GM21367 (cell line): ENCODE measurements around the gene YTHDF1.
"Not testable (repeated sequence)": the region's sequence is repeated elsewhere in the genome, so short reads cannot be mapped to it uniquely, and the experiment has no call there.

Experiments used
- ATAC-seq: cut with Tn5 transposase; IDR thresholded peaks from one replicate; pipeline ENCODE4 v1.9.1; 2021; ENCODE audit not compliant: unreplicated experiment

YTHDF1 gene

DNA sequence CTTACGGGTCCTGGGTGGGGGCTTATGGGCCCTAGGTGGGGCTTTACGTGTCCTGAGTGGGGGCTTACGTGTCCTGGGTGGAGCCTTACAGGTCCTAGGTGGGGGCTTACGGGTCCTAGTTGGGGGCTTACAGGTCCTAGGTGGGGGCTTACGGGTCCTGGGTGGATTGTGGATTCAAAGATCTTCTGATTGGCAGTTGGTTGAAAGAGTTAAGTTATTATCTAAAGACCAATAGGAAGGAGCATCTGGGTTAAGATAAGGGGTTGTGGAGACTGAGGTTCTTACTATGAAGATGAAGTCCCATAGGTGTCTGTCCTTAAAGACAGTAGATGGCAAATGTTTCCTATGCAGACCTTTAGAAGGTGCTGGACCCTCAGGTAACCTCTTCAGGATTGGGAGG, 11.3 kb upstream of the YTHDF1 start:
- no peak for ATAC-seq

DNA sequence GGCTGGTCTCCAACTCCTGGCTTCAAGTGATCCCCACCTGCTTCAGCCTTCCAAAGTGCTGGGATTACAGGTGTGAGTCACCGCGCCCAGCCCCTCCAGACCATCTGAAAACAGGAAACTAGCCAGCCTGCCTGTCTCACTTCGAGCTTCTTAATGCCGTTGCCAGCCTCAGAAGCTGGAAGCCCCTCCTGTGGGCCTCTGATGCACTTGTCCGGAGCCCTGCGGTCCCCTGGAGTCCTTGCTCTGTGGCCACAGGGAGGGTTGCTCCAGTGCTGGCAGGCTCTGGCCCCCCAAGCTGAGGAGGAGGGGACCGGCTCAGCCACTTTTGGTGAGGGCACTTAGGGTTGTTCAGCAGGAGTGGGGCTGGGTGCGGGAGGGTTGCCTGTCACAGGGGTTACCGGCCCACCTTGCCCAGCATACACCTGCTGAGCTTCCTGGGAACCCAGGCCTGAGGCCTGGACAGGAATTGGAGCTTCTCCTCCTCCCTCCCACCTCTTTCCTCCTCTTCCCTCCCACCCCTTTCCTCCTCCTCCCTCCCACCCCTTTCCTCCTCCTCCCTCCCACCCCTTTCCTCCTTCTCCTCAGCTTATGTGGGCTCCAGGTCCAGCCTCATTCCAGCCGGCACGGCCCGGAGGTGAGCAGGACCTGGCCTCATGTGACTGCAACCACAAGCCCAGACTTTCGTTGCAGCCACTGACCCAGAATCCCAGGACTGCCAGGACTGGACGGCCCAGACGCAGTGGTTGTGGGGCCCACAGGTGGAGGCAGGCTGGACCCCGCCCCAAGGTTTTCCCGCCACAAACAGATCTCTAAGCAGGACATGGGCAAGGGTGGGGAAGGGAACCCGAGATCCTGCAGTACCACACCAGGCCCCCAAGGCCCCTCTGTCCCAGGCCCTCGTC, 10.4 kb upstream of the YTHDF1 start:
- no peak for ATAC-seq

DNA sequence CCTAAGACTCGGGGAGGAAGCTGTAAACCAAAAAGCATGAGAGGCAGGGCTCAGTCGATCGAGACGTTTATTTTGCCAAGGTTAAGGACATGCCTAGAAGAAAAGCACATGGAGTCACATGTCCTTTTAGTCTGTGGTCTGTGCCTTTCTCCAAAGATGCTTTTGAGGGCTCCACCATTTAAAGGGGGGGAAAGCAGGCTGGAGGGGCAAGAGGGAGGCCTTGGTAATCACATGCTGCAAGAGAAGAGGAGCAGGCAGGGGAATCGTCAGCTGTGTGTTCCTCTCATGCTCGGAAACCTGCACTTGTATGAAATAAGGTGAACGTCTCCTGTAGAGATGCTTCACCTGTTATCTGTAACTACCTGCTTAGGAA, 9.1 kb upstream of the YTHDF1 start:
- no peak for ATAC-seq

DNA sequence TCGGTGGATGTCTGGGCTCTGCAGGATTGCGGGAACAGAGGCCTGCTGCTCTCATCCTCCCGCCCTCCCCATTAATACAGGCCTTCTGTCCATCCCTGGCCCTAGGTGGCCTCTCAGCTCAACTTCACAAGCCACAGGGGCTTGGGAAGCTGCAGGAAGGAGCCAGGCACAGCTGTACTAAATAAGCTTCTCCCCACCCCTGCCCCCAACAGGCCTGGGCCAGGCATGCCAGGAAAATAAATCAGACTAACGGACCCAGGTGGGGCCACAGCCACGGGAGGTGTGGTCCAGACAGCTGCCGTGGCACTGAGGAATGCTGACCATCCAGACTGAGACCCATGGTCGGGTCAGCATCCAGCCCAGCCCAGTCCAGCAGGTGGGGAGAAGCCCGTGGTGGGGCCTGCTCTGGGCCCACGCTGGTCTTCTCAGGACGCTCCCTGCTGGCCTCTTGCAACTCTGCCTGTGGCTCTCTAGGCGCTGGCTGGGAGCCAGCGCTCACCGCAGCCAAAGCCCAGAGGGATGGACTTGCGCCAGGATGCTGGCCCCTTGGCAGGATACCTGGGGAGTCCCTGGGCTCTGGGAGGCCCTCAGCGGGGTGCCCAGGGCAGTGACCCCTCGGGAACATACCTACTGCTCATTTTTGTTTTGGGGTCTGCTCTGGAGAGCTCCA, 8.6 kb upstream of the YTHDF1 start:
- no peak for ATAC-seq

DNA sequence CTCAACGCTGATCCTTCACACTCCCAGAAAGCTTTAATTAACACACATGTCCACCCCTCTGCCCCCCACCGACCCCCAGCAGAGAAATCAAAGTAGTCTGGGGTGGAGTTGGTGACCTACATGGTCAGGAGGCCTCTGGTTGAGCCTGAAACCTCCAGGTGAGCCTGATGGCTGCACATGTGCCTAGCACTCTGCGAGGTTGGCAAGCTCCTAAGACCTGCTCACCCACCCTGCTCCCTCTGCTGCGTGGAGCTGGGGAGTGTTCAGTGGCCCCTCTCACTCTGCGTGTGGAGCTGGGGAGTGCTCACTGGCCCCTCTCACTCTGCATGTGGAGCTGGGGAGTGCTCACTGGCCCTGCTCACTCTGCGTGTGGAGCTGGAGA, 7.9 kb upstream of the YTHDF1 start:
- ATAC-seq = no peak

DNA sequence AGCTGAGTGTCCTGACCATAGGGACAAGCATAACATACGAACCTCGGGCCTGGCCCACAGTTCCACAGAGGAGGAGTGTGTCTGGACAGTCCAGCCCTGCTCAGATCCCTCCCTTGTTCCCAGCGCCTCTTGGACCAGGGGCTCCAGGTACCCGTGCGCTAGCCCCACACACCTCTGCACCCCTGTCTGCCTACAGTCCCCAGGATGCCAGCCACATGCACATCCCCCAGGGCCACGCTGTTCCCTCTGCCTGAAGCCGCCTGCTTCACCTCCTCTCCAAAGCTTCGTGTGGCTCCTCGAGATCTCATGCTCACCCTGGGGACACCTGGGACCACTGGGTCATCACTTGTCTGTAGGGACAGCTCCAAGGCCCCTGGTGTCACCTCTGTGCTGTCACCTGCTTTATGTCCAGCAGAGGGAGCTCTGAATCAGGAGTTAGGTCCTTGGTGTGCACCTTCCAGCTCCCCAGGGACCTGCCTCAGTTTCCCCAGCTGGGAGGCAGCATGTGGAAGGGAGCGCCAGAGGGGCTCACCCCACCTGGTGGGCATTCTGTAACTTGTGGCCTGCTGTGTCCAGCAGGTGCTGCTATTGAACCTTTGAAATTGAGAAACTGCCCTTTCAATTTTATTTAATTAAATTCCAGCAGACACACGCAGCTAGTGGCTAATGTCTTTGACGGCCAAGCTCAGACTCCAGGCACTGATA, 7.3 kb upstream of the YTHDF1 start:
- no peak for ATAC-seq

DNA sequence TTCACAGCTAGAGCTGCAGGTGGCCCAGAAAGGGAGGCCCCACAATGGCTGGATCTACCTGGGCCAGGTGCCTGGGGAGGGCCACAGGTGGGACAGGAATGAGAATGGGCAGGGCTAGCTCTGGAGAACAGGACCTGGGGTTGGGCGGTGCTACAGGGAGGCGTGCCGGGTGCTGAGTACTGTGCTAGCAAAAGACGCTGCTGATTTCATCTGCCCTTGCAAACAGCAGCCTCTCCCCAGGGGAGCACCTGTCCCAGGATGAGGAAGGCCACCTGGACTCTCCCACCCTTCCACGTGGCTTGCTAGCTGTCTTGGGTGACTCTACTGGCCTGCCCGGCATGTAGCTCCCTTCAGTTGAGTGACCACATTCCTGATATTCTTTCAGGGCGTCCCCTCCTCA, 6.6 kb upstream of the YTHDF1 start:
- ATAC-seq = no peak

DNA sequence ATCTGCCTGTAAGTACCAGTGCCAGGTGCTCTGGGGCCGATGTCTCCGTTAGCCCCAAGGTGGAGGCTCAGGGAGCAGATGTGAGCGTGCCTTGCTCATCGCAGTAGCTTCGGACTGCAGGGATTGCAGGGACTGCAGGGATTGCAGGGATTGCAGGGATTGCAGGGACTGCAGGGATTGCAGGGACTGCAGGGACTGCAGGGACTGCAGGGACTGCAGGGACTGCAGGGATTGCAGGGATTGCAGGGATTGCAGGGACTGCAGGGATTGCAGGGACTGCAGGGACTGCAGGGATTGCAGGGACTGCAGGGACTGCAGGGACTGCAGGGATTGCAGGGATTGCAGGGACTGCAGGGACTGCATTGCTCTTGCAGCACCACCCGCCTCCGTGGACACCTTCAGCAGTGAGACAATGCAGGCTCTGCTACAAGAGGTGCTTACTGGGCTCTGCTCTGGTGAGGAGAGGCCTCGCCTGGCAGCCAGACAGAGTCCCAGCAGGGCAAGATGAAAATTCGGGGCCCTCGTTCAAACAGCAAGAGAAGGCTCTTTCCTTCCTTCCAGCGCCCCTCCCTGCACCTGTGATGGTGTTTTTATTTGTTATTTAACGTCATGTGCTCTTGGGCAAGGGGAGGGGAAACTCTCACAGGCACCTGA, 5.6 kb upstream of the YTHDF1 start:
- not testable (repeated sequence) for ATAC-seq

DNA sequence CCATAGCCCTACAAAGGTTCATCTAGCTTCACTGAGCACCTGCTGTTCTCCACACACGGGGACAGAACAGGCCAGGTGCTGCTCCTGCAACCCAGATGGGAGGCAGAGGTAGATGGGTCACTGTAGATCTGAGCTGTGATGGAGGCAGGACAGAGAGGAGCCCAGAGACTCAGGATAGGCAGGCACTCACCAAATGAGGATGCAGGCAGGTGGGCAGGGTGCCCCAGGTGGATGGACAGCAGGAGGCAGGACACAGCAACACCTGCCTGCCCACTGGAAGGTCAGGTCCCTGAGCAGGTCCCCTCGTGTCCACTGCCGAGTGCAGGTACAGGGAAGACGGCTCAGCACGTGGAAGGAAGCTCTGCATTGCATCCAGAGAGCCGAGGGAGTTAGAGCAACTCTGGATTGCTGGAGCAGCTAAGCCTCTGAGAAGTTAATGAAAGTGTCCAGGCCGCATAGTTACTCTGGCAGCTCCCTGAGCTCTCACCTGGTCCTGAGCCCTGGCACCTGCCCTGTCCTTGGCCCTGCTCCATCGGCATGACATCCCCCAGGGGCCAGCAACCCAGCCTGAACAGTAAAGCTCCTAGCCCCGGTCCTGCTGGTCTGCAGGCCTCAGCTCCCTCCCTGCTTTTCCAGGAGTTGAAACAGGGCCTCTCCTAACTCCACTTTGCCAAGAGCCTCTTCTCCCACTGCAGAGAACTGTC, 4.9 kb upstream of the YTHDF1 start:
- ATAC-seq = no peak

DNA sequence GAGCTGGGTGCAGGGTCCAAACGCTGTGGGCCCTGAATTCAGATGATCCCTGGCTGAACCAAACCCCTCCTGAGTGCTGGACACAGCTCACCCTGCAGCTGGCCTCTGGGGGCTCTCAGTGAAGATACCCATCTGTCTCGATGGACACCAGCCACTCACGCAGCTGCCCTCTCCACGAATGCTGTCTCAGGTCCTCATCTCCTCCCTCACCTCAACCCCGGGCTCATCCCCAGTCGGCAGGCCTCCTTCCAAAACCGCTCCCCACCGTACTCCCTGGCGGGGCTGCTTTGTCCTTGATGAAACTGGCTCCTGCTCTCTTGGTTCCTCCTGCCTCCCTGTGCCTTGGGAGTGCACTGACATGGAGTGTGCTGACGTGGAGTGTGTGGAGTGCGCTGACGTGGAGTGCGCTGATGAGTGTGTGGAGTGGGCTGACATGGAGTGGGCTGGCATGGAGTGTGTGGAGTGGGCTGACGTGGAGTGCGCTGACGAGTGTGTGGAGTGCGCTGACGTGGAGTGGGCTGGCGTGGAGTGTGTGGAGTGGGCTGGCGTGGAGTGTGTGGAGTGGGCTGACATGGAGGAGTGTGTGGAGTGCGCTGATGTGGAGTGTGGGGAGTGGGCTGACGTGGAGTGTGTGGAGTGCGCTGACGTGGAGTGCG, 4.1 kb upstream of the YTHDF1 start:
- no peak for ATAC-seq

DNA sequence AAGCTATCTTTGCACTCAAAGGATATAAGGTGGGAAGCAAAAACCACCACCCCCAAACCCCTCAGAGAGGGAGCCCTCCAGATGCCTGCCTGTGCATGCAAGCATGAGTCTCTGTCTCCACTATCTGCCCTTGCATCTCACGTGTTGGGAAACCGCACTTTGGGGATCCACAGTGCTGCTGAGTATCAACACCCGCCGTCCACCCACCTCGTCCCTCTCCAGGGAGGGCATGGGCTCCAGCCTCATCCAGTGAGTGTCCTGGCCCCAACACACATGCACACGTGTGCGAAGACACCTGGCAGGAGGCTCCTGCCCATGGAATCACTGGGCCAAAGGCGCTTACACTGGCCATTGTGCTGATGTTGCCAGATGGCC, 3.5 kb upstream of the YTHDF1 start:
- ATAC-seq = no peak

DNA sequence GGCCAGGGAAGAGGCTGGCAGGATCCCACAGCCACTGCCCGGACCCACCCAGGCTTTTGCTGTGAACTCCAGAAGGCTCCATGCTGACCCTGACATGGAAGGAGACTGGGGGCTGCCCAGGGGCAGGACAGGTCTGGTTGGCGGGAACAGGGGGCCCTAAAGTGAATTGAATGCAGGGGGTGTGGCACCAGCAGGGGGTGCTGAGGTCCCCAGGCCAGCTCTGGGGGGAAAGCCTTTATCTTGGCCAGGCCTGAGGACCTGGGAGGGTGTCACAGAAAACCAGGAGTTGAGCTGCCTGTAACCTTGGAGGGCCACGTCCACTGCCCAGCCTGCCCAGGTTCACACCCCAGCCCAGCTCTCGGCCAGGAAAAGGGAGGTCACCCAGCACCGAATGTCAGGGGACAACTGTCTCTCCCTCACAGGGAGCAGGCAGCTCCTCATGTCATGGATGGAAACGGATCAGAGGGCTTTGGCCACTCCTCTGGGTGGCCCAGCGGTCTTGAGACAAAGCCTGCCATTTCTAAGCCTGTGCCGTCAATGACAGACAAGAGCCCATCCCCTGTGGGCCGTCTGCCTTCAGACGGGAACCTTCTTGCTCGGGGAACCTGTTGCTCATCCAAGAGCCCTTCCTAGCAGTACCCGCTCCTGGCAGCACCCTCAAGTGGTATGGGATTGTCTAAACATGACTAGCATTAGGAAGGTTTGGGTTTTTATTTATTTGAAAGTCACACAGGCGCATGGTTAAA, 2.9 kb upstream of the YTHDF1 start:
- no peak for ATAC-seq

DNA sequence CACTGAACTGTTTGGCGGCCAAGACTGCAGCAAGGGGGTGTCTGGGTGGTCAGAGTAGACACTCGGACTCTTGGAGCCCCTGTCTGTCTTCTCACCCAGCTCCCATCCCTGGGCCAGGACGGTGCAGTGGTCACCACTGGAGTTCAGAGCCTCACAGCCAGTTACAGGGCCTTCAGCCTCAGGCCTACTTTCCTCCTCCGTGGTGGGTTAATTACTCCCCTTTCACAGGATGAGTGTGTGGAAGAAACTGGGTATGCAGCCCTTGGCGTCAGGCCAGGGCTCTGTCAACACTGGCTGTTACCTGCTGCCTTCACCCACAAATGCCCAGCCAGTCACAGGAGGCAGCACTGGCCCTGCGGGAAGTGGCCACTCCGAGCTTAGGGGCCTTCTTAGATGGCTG, 1.8 kb upstream of the YTHDF1 start:
- ATAC-seq = no peak

DNA sequence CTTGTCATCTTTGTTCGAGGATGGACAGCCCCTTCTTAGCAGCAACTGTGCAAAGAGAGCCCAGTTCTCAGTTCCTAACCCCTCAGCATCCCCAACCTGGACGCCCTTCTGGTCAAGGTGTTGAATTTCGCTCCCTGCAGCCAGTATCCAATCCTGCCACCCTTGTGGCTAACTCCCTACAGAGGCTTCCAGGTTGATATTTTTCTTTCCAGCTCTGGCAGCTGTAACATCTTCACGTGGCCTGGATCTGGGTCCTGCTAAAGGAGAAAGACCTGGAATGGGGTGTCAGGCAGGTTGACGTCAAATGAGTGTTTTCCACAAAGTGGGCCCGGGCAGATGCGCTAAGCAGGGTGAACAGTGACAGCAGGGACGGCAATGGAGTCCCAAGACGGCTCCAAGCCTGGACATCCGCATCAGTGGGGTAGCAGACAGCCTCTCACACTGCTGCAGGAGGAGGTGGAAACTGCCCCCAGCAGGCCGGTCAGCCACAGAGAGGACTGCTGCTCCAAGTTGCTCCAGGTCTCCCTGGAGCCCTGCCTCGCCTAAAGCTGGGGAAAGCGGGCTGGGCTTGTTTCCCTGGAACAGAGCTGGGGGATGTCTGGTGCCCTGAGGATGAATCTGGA, 1.0 kb upstream of the YTHDF1 start:
- no peak for ATAC-seq

DNA sequence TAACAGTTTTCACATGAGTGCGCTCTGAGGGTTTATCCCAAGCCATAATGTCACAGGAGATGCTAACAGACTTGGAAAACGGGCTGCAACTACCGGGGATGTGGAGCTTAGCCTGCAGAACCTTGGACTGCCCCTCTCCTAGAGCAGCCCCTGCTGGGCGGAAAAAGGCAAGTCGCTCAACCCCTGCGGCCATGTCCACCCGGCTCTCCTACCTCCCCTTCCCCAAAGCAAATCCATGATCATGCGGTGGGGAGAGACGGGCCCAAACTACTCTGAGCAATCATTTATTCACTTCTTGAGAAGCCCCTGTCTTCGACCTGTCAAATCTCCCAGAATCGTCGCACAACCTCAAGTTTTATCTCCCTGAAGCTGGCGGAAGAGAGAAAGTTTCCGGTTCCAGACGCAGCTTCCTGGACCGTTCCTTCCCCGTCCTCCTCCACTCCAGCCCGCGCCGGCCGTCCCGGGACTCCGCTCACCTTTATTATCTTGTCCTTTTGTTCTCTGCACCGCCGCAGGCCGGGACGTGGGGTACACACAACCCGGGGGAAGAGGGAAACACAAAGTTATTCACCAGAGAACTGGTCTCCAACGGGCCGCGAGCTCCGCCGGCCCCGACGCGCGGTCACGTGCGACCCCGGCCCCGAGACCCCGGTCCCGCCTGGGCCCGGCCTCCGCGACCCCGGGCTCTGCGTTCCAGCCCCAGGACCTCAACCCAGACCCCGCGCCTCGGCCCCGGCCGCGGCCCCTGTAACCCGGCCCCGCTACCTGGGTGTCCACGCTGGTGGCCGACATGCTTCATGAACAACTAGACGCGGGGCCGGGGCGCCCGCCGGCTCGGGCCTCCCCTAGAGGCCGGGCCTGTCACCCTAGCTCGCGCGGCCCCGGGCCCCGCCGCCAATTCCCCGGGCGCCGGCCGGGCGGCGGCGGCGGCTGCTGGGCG, 560 bp downstream of the YTHDF1 start:
- peak; percentile 15 for ATAC-seq

DNA sequence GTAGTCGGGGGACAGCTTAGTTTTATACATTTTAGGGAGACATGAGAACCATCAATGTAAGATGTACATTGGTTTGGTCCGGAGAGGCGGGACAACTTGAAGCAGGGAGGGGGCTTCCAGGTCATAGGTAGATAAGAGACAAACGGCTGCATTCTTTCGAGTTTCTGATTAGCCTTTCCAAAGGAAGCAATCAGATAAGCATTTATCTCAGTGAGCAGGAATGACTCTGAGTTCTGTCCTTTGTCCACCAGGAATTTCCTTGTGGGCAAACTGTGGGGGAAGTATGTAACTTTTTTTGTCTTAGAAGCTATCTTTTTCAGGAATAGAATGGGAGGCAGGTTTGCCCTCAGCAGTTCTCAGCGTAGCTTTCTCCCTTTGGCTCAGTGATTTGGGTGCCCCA, 1.4 kb downstream of the YTHDF1 start:
- ATAC-seq = no peak

DNA sequence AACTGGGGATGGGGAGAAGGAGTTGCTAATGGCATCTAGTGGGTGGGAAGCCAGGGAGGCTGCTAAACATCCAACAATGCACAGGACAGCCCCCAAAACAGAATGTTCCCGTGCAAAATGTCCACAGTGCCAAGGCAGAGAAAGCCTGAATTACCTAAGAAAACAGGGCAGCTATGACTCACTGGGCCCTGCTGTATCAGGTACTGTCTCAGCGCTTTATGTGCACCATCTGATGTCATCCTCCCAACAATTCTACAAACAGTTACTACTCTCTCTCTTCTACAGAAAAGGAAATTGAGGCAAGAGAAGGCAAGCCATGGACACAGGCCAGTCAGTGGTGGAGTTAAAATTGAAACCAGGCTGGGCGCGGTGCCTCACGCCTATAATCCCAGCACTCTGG, 3.1 kb downstream of the YTHDF1 start:
- no peak for ATAC-seq

DNA sequence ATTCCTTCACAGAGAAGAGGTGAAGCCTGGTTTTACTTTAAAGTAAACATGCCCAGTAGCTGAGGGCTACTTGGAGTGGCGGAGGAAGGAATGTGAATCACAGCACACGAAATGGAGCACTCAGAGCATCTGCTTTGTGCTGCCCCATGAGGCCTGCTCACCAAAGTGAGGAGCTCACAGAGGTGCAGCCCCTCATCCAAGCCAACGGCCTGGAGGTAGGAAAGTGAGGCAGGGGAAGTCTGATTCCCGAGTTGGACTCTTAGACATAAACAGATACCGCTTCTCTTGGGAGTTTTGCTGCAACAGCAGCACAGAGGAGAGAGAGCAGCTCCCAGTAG, 3.6 kb downstream of the YTHDF1 start:
- ATAC-seq = no peak
